Upper lobe of left lung (tissue), 4 donors: ENCODE results near the gene PLGLB1.
"Not testable (repeated sequence)": the region's sequence is repeated elsewhere in the genome, so short reads cannot be mapped to it uniquely, and the experiment has no call there.

Experiments used
- EP300 ChIP-seq, 4 donors: sonication (generic); formaldehyde crosslinking; IDR thresholded peaks; one replicate each; pipeline ENCODE4 v1.5.1; 2017; ENCODE audit warnings: antibody characterized with exemption in 4 of 4, control low read depth in 2 of 4
- POLR2A ChIP-seq, 4 donors: fragments of 450-650 bp; IDR thresholded peaks; one replicate each; pipeline ENCODE4 v1.5.1; 2016 to 2017; ENCODE audit warnings: antibody characterized with exemption in 4 of 4, mild to moderate bottlenecking in 2 of 4
- TF ChIP-seq, protein P1 (sequence below), 6 experiments: fragments of 450-650 bp in 4 of 6; fragments of 200-600 bp in 2 of 6; sonication (generic) in 2 of 6; IDR thresholded peaks; one replicate each; pipeline ENCODE4 v1.5.1; 2016 to 2019; ENCODE audit warnings: antibody characterized with exemption in 6 of 6

DNA sequence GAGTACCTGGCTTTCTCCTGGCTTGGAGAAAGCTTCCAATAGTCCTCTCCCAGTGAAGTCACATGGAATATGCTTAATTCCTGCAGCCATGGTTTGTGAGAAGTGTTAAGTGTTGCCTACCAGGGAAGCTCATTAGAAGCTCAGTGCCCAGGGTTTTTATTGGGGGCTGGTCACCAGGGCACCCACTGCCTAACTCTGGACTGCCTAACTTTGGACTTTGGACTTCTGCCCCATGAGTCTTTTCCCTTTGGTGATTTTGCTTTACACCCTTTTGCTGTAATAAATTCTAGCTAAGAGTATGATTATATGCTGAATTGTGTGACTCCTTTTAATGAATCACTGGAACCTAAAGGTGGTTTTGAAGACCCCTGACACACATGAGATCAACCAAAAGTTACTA, 35.2 kb upstream of the PLGLB1 start:
- TF ChIP-seq, protein P1, sequence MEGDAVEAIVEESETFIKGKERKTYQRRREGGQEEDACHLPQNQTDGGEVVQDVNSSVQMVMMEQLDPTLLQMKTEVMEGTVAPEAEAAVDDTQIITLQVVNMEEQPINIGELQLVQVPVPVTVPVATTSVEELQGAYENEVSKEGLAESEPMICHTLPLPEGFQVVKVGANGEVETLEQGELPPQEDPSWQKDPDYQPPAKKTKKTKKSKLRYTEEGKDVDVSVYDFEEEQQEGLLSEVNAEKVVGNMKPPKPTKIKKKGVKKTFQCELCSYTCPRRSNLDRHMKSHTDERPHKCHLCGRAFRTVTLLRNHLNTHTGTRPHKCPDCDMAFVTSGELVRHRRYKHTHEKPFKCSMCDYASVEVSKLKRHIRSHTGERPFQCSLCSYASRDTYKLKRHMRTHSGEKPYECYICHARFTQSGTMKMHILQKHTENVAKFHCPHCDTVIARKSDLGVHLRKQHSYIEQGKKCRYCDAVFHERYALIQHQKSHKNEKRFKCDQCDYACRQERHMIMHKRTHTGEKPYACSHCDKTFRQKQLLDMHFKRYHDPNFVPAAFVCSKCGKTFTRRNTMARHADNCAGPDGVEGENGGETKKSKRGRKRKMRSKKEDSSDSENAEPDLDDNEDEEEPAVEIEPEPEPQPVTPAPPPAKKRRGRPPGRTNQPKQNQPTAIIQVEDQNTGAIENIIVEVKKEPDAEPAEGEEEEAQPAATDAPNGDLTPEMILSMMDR (IDR thresholded peaks at IDR 0.05) = not testable (repeated sequence)
- not testable (repeated sequence) for TF ChIP-seq POLR2A, EP300 (IDR thresholded peaks at IDR 0.05)
